DOHH2 (cell line): ENCODE measurements around the gene GRIA2.

Source experiments
- H3F3A ChIP-seq: fragments of 200-600 bp; sonication (generic), shearing (Covaris generic); 2 replicates; pipeline ENCODE4 v1.6.0; 2016; ENCODE audit warnings: antibody characterized with exemption, mild to moderate bottlenecking; ENCODE audit not compliant: control insufficient read depth, insufficient read depth
- H3K27ac ChIP-seq: fragments of 200-600 bp; sonication (generic); 2 replicates; pipeline ENCODE4 v1.5.1; 2014; ENCODE audit warnings: low read depth, mild to moderate bottlenecking, low read length, moderate library complexity
- H3K27me3 ChIP-seq: fragments of 200-600 bp; sonication (generic); 2 replicates; pipeline ENCODE4 v1.6.1; 2014; ENCODE audit warnings: mild to moderate bottlenecking, low read length, mixed read lengths; ENCODE audit not compliant: control insufficient read depth
- H3K36me3 ChIP-seq: fragments of 200-600 bp; sonication (generic); 2 replicates; pipeline ENCODE4 v1.6.1; 2014; ENCODE audit warnings: mild to moderate bottlenecking, low read length, moderate library complexity, mixed read lengths; ENCODE audit not compliant: control insufficient read depth
- H3K4me1 ChIP-seq: fragments of 200-600 bp; sonication (generic); 2 replicates; pipeline ENCODE4 v1.6.1; 2014; ENCODE audit warnings: mild to moderate bottlenecking, low read length, mixed read lengths; ENCODE audit not compliant: control insufficient read depth
- H3K4me2 ChIP-seq: fragments of 200-600 bp; sonication (generic); 2 replicates; pipeline ENCODE4 v1.6.0; 2014; ENCODE audit warnings: mild to moderate bottlenecking, low read length, moderate library complexity
- H3K4me3 ChIP-seq: fragments of 200-600 bp; sonication (generic); 2 replicates; pipeline ENCODE4 v1.5.1; 2014; ENCODE audit warnings: mild to moderate bottlenecking, low read length, mixed read lengths
- H3K79me2 ChIP-seq: fragments of 200-600 bp; sonication (generic); 2 replicates; pipeline ENCODE4 v1.6.1; 2014; ENCODE audit warnings: mild to moderate bottlenecking, low read length, mixed read lengths; ENCODE audit not compliant: control insufficient read depth
- H3K9me2 ChIP-seq: fragments of 200-600 bp; sonication (generic); replicated peaks from 2 replicates; pipeline ENCODE4 v1.6.1; 2014; ENCODE audit warnings: mild to moderate bottlenecking, low read length, mixed read lengths; ENCODE audit not compliant: control insufficient read depth
- H3K9me3 ChIP-seq: fragments of 200-600 bp; sonication (generic); 2 replicates; pipeline ENCODE4 v1.6.1; 2014; ENCODE audit warnings: antibody characterized with exemption, low read length, mixed read lengths; ENCODE audit not compliant: control insufficient read depth, insufficient read depth
- H4K20me1 ChIP-seq: fragments of 200-600 bp; sonication (generic); 2 replicates; pipeline ENCODE4 v1.6.0; 2014; ENCODE audit warnings: low read depth, mild to moderate bottlenecking, antibody characterized with exemption, low read length, moderate library complexity; ENCODE audit not compliant: control insufficient read depth, insufficient read depth
- CTCF ChIP-seq: fragments of 200-600 bp; sonication (generic); IDR thresholded peaks from one replicate; pipeline ENCODE4 v1.5.1; 2014; ENCODE audit warnings: antibody characterized with exemption, mild to moderate bottlenecking, low read depth, low read length; ENCODE audit not compliant: poor library complexity, severe bottlenecking
- EZH2phosphoT487 ChIP-seq: fragments of 200-600 bp; sonication (generic); IDR thresholded peaks from 2 replicates; pipeline ENCODE4 v1.6.1; 2017; ENCODE audit warnings: borderline replicate concordance, mild to moderate bottlenecking, antibody characterized with exemption, low read length, moderate library complexity, mixed read lengths

The GRIA2 gene

DNA sequence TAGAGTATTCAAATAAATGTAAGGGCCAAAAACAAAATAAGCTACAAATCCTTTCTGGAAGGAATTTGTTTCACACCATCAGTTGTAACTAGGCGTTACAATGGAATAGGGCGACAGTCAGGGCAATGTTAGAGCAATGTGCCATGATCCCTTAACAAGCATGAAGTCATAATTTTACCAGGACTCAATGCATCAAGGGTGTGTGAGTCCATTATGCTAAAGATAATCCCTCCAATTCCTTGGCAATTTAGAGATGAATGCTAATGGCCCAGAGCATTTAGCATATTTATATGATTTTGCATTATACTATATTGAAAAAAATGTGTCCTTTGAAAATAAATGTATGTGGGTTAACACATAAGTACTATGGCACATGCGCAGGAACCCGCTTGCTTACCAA is 73.1 kb downstream of the GRIA2 start:
- no peaks in the 10 kb centered on the region for H3K27me3 ChIP-seq
- H3K79me2 ChIP-seq, result no peaks in the 10 kb centered on the region
- no peak overlapping the region for H3K4me2 ChIP-seq
- no peaks in the 10 kb centered on the region for H3K4me1 ChIP-seq
- H3K27ac ChIP-seq, result no peak overlapping the region
- H3K4me3 ChIP-seq, result no peak overlapping the region
- H3K9me2 ChIP-seq, result no peaks in the 10 kb centered on the region
- H3K9me3 ChIP-seq, result no peaks in the 10 kb centered on the region
- H3K36me3 ChIP-seq, result no peaks in the 10 kb centered on the region
- H4K20me1 ChIP-seq, result no peaks in the 10 kb centered on the region
- TF ChIP-seq EZH2phosphoT487 (no peak), CTCF (no peak)
- H3F3A ChIP-seq, result no peaks in the 10 kb centered on the region

DNA sequence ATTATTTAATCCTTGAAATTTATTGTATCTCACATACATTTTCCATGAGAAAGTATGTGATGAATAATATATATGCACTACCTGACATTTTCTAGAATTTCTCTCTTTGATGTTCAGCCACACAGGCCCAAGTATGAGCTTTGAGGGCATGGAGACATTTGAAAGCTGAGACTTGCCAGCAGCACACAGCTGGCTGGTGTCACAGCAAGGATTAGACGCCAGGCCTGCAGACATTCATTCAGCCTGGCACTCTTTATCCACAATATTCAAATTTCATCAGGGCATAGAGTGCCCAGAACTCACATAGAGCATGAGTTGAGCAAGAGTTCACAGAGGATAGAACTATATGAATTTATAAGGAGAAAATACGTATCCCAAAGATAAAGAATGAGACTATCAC is 74.0 kb downstream of the GRIA2 start:
- H3K9me2 ChIP-seq, result no peaks in the 10 kb centered on the region
- no peaks in the 10 kb centered on the region for H3K4me1 ChIP-seq
- H3K9me3 ChIP-seq, result no peaks in the 10 kb centered on the region
- TF ChIP-seq EZH2phosphoT487, result no peak
- TF ChIP-seq CTCF, result no peak
- H3K4me3 ChIP-seq, result no peak overlapping the region
- H4K20me1 ChIP-seq, result no peaks in the 10 kb centered on the region
- H3K27ac ChIP-seq, result no peak overlapping the region
- H3K27me3 ChIP-seq, result no peaks in the 10 kb centered on the region
- H3K79me2 ChIP-seq, result no peaks in the 10 kb centered on the region
- no peak overlapping the region for H3K4me2 ChIP-seq
- H3F3A ChIP-seq, result no peaks in the 10 kb centered on the region
- H3K36me3 ChIP-seq, result no peaks in the 10 kb centered on the region

- Histone ChIP-seq H3F3A (no peaks in the 10 kb centered on the region), H3K27ac (no peak overlapping the region), H3K79me2 (no peaks in the 10 kb centered on the region), H3K4me3 (no peak overlapping the region), H3K4me2 (no peak overlapping the region), H3K36me3 (no peaks in the 10 kb centered on the region), H3K9me3 (no peaks in the 10 kb centered on the region), H3K27me3 (no peaks in the 10 kb centered on the region), H3K9me2 (no peaks in the 10 kb centered on the region), H4K20me1 (no peaks in the 10 kb centered on the region), H3K4me1 (no peaks in the 10 kb centered on the region)
- TF ChIP-seq EZH2phosphoT487 (no peak), CTCF (no peak)
Measured at GRCh38 chr4:157300701-157301100, 80.2 kb downstream of the GRIA2 start.

- Histone ChIP-seq H3K79me2 (no peaks in the 10 kb centered on the region), H3K27me3 (no peaks in the 10 kb centered on the region), H3K27ac (no peak overlapping the region), H3K9me3 (no peaks in the 10 kb centered on the region), H3K4me3 (no peak overlapping the region), H3K36me3 (no peaks in the 10 kb centered on the region), H3K4me1 (no peaks in the 10 kb centered on the region), H3K4me2 (no peak overlapping the region), H3K9me2 (no peaks in the 10 kb centered on the region), H4K20me1 (no peaks in the 10 kb centered on the region), H3F3A (no peaks in the 10 kb centered on the region)
- TF ChIP-seq CTCF, result no peak
Measured at GRCh38 chr4:157303471-157303960, 83.0 kb downstream of the GRIA2 start.
